HepG2 (cell line): Measurements from ENCODE around the gene TCF7L2. TPM values are rescaled to one million over a fixed set of nuclear protein-coding genes. Genes with fewer than 3 reads are reported as not detected.

Experiments
- ATAD3A ChIP-seq: sonication (generic); formaldehyde crosslinking; IDR thresholded peaks from 2 replicates; pipeline ENCODE4 v1.4.0; 2020; ENCODE audit warnings: missing genetic modification reagents
- CHD4 ChIP-seq: fragments of 200-600 bp; sonication (generic); IDR thresholded peaks from 2 replicates; pipeline ENCODE4 v1.7.0; 2017; ENCODE audit warnings: mild to moderate bottlenecking, low read length, borderline replicate concordance
- GTF2F1 ChIP-seq: fragments of 150-350 bp; IDR thresholded peaks from 2 replicates; pipeline ENCODE4 v1.6.1; 2014; ENCODE audit warnings: low read length
- GZF1 ChIP-seq: sonication (generic); formaldehyde crosslinking; IDR thresholded peaks from 2 replicates; pipeline ENCODE4 v1.5.1; 2020; ENCODE audit warnings: mild to moderate bottlenecking, missing genetic modification reagents
- IKZF1 ChIP-seq: fragments of 450-650 bp; IDR thresholded peaks from 2 replicates; pipeline ENCODE4 v1.7.1; 2016
- KMT2B ChIP-seq: IDR thresholded peaks from 2 replicates; pipeline ENCODE4 v1.6.1; 2016; ENCODE audit warnings: missing genetic modification reagents, missing compliant biosample characterization
- MED8 ChIP-seq: sonication (generic); formaldehyde crosslinking; IDR thresholded peaks from 2 replicates; pipeline ENCODE4 v1.8.1; 2023; ENCODE audit warnings: mild to moderate bottlenecking, missing genetic modification reagents; ENCODE audit not compliant: insufficient replicate concordance
- MIER2 ChIP-seq: IDR thresholded peaks from 2 replicates; pipeline ENCODE4 v1.6.1; 2016; ENCODE audit warnings: missing biosample characterization, missing genetic modification reagents
- NFE2L2 ChIP-seq: fragments of 150-350 bp; IDR thresholded peaks from 2 replicates; pipeline ENCODE4 v1.6.1; 2014; ENCODE audit warnings: low read length
- NR2F2 ChIP-seq: IDR thresholded peaks from 2 replicates; pipeline ENCODE4 v1.6.1; 2012; ENCODE audit warnings: low read depth, inconsistent platforms, borderline replicate concordance
- PRPF4 ChIP-seq: fragments of 200-400 bp; formaldehyde crosslinking; IDR thresholded peaks from 2 replicates; pipeline ENCODE4 v1.6.1; 2016; ENCODE audit warnings: low read length, low read depth; ENCODE audit not compliant: poor library complexity, severe bottlenecking
- SMAD1 ChIP-seq: sonication (generic); formaldehyde crosslinking; IDR thresholded peaks from 2 replicates; pipeline ENCODE4 v1.4.0; 2020; ENCODE audit warnings: missing genetic modification reagents, low read depth, mild to moderate bottlenecking, borderline replicate concordance
- SMARCC2 ChIP-seq: fragments of 450-650 bp; IDR thresholded peaks from 2 replicates; pipeline ENCODE4 v1.6.1; 2017; ENCODE audit warnings: antibody characterized with exemption, mild to moderate bottlenecking
- SRSF4 ChIP-seq: fragments of 200-400 bp; formaldehyde crosslinking; IDR thresholded peaks from one replicate; pipeline ENCODE4 v1.6.1; 2018; ENCODE audit warnings: mild to moderate bottlenecking, low read depth, low read length, moderate library complexity; ENCODE audit not compliant: poor library complexity, severe bottlenecking
- U2AF2 ChIP-seq: fragments of 200-400 bp; formaldehyde crosslinking; IDR thresholded peaks from 2 replicates; pipeline ENCODE4 v1.6.1; 2017; ENCODE audit warnings: low read depth, mild to moderate bottlenecking, low read length
- ZBTB21 ChIP-seq: sonication (generic); formaldehyde crosslinking; IDR thresholded peaks from 2 replicates; pipeline ENCODE4 v1.4.0; 2020; ENCODE audit warnings: missing genetic modification reagents
- ZBTB3 ChIP-seq: sonication (generic); formaldehyde crosslinking; IDR thresholded peaks from 2 replicates; pipeline ENCODE4 v1.4.0; 2020; ENCODE audit warnings: low read depth, mild to moderate bottlenecking, moderate library complexity, missing genetic modification reagents, borderline replicate concordance
- ZBTB7A ChIP-seq: sonication (generic); formaldehyde crosslinking; IDR thresholded peaks from 2 replicates; pipeline ENCODE4 v1.8.0; 2022; ENCODE audit warnings: mild to moderate bottlenecking, missing genetic modification reagents
- ZC3H4 ChIP-seq: sonication (generic); formaldehyde crosslinking; IDR thresholded peaks from 2 replicates; pipeline ENCODE4 v1.4.0; 2020; ENCODE audit warnings: missing genetic modification reagents, borderline replicate concordance
- ZNF383 ChIP-seq: sonication (generic); formaldehyde crosslinking; IDR thresholded peaks from 2 replicates; pipeline ENCODE4 v1.4.0; 2020; ENCODE audit warnings: missing genetic modification reagents, mild to moderate bottlenecking, borderline replicate concordance
- ZNF484 ChIP-seq: sonication (generic); formaldehyde crosslinking; IDR thresholded peaks from 2 replicates; pipeline ENCODE4 v1.5.1; 2020; ENCODE audit warnings: mild to moderate bottlenecking, low read depth, missing genetic modification reagents, borderline replicate concordance
- ZNF562 ChIP-seq: sonication (generic); formaldehyde crosslinking; IDR thresholded peaks from 2 replicates; pipeline ENCODE4 v1.8.0; 2022; ENCODE audit warnings: missing genetic modification reagents, borderline replicate concordance
- polyA plus RNA-seq, 8 experiments: library from polyadenylated mRNA; depleted of rRNA in 3 of 8; stranded (reverse) in 7 of 8; unstranded in 1 of 8; fragments of >200 nt; fragmentation: Illumina TruSeq in 4 of 8; extraction: Trizol in 4 of 8; gene quantifications; 2 replicates each; pipeline versions ENCODE4 v1.2.1 to v1.2.3, GENCODE V29; 2011 to 2016; ENCODE audit warnings: low read depth in 4 of 8, missing spikeins in 1 of 8, mixed read lengths in 1 of 8; ENCODE audit not compliant: insufficient read depth in 1 of 8
- total RNA-seq, 5 experiments: library from RNA; depleted of rRNA; stranded (reverse); fragments of >200 nt; fragmentation: Illumina TruSeq; extraction: Trizol; gene quantifications; 2 replicates each; pipeline ENCODE4 v1.2.3, GENCODE V29; 2016; ENCODE audit warnings: low read depth in 1 of 5
- TF ChIP-seq, protein P1 (sequence below): sonication (generic); formaldehyde crosslinking; IDR thresholded peaks from 2 replicates; pipeline ENCODE4 v1.4.0; 2020; ENCODE audit warnings: missing genetic modification reagents
- TF ChIP-seq, protein P2 (sequence below): sonication (generic); formaldehyde crosslinking; IDR thresholded peaks from 2 replicates; pipeline ENCODE4 v1.4.0; 2020; ENCODE audit warnings: missing genetic modification reagents

TCF7L2 gene
- total and polyA plus RNA-seq, 2 of the 13 experiments (the other 11 are each of a cell fraction or from before 2014, with no cell fraction given), result 3.9 to 13.7 TPM

DNA sequence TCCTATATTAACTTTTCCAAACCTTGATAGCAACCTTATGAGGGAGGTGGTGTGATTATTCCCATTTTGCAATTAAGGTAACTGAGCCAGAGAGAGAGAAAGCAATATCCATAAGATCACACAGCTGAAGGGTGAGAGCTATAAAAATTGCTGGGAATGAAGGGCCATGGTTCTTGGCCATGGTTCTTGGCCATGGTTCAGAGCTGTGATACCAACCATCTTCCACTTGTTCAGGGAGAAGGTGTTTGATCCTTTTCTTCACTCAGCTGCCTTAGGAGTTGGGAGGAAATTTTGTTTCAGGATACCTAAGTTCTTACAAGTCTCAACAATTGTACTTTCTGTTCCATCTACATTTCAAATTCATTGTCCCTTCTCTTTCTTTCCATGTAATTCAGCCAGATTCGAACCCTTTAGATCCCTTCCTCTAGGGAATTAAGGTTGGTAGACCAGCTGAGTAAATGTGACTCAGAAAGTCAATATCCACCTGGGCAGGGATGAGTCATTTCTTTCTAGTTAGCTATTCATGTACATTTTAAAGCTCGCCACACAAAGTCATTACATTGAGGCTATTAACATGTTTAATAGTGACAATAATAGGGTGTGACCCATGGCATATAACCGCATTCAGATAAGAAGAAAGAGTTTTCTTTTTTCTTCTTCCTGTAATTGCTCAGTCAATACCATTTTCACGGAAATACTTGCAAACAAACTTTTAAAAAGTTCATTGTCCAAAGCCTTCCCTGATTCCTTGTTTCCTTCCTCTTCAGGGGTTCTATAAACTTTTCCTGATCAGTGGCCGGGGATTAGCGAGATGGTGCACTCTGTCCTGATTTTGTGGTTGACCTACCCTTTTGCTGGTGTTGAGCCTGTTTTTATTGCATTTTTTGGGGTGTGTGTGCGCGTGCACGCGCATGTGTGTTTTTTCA, 143.4 kb downstream of the TCF7L2 start (continued):
- TF ChIP-seq GZF1 (CRISPR knock-in tag), result no peak
- TF ChIP-seq CHD4, result no peak
- TF ChIP-seq ZNF383, result no peak
- no peak for TF ChIP-seq MED8 (CRISPR knock-in tag)
- TF ChIP-seq, protein P1, sequence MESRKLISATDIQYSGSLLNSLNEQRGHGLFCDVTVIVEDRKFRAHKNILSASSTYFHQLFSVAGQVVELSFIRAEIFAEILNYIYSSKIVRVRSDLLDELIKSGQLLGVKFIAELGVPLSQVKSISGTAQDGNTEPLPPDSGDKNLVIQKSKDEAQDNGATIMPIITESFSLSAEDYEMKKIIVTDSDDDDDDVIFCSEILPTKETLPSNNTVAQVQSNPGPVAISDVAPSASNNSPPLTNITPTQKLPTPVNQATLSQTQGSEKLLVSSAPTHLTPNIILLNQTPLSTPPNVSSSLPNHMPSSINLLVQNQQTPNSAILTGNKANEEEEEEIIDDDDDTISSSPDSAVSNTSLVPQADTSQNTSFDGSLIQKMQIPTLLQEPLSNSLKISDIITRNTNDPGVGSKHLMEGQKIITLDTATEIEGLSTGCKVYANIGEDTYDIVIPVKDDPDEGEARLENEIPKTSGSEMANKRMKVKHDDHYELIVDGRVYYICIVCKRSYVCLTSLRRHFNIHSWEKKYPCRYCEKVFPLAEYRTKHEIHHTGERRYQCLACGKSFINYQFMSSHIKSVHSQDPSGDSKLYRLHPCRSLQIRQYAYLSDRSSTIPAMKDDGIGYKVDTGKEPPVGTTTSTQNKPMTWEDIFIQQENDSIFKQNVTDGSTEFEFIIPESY (CRISPR knock-in tag), result peak; percentile 85
- TF ChIP-seq NFE2L2, result no peak
- no peak for TF ChIP-seq ZNF562
- no peak for TF ChIP-seq PRPF4
- no peak for TF ChIP-seq ZC3H4
- TF ChIP-seq NR2F2, result peak; percentile 71; the same call in 1 of the 2 replicates
- TF ChIP-seq, protein P2, sequence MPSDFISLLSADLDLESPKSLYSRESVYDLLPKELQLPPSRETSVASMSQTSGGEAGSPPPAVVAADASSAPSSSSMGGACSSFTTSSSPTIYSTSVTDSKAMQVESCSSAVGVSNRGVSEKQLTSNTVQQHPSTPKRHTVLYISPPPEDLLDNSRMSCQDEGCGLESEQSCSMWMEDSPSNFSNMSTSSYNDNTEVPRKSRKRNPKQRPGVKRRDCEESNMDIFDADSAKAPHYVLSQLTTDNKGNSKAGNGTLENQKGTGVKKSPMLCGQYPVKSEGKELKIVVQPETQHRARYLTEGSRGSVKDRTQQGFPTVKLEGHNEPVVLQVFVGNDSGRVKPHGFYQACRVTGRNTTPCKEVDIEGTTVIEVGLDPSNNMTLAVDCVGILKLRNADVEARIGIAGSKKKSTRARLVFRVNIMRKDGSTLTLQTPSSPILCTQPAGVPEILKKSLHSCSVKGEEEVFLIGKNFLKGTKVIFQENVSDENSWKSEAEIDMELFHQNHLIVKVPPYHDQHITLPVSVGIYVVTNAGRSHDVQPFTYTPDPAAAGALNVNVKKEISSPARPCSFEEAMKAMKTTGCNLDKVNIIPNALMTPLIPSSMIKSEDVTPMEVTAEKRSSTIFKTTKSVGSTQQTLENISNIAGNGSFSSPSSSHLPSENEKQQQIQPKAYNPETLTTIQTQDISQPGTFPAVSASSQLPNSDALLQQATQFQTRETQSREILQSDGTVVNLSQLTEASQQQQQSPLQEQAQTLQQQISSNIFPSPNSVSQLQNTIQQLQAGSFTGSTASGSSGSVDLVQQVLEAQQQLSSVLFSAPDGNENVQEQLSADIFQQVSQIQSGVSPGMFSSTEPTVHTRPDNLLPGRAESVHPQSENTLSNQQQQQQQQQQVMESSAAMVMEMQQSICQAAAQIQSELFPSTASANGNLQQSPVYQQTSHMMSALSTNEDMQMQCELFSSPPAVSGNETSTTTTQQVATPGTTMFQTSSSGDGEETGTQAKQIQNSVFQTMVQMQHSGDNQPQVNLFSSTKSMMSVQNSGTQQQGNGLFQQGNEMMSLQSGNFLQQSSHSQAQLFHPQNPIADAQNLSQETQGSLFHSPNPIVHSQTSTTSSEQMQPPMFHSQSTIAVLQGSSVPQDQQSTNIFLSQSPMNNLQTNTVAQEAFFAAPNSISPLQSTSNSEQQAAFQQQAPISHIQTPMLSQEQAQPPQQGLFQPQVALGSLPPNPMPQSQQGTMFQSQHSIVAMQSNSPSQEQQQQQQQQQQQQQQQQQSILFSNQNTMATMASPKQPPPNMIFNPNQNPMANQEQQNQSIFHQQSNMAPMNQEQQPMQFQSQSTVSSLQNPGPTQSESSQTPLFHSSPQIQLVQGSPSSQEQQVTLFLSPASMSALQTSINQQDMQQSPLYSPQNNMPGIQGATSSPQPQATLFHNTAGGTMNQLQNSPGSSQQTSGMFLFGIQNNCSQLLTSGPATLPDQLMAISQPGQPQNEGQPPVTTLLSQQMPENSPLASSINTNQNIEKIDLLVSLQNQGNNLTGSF (CRISPR knock-in tag), result no peak
- TF ChIP-seq GTF2F1, result no peak
- TF ChIP-seq ZBTB3 (CRISPR knock-in tag), result no peak
- no peak for TF ChIP-seq ZBTB21 (CRISPR knock-in tag)
- no peak; the same call in 1 of the 2 replicates for TF ChIP-seq SMARCC2
- TF ChIP-seq U2AF2, result no peak
- no peak for TF ChIP-seq KMT2B
- no peak for TF ChIP-seq IKZF1
- TF ChIP-seq SMAD1 (CRISPR knock-in tag), result no peak
- TF ChIP-seq ATAD3A, result no peak
- no peak for TF ChIP-seq ZBTB7A (CRISPR knock-in tag)
- TF ChIP-seq ZNF484, result no peak
- no peak for TF ChIP-seq MIER2
- no peak for TF ChIP-seq SRSF4
